HCT116 (cell line): ENCODE measurements around the gene CACNA1G. TPM values are rescaled to one million over a fixed set of nuclear protein-coding genes. Genes with fewer than 3 reads are reported as not detected.

ENCODE experiments used
- ATAC-seq: fragments of 200-7000 bp; cut with Tn5 transposase; 2 replicates; pipeline ENCODE4 v1.9.1; 2020; ENCODE audit warnings: mild to moderate bottlenecking, moderate library complexity
- BruUV-seq: library from RNA; stranded (reverse); fragments of 400-500 nt; replicated peaks from 2 replicates; lab custom pipeline; 2021; lab: Mats Ljungman, UMichigan
- CTCF ChIA-PET: fragments of 300-600 bp; sonication (Branson Sonifier 250); formaldehyde crosslinking; loops from one replicate; lab custom pipeline; 2021; ENCODE audit warnings: antibody characterized with exemption; lab: Charles Lee
- POLR2A ChIA-PET: fragments of 300-600, 350-600 bp; sonication (Branson Sonifier 250); formaldehyde crosslinking; loops from one replicate; lab custom pipeline; 2021; ENCODE audit warnings: antibody characterized with exemption; lab: Charles Lee
- RAD21 ChIA-PET, 2 experiments: fragments of 300-600 bp; sonication (Branson Sonifier 250); formaldehyde crosslinking; loops; one replicate each; lab custom pipeline; 2023; ENCODE audit warnings: low total read pairs in 2 of 2; ENCODE audit not compliant: uncharacterized antibody in 2 of 2, unreplicated experiment in 2 of 2, low non-redundant PET in 1 of 2; lab: Charles Lee
- DNase-seq: peaks from one replicate; pipeline ENCODE4 v3.0.0-alpha.2; 2010; ENCODE audit warnings: low read depth, low spot score
- H2AFZ ChIP-seq: fragments of 200-600 bp; shearing (Covaris generic), sonication (generic); 2 replicates; pipeline ENCODE4 v1.6.1; 2017; ENCODE audit warnings: low read depth, mixed run types, mixed read lengths, antibody characterized with exemption, low read length; ENCODE audit not compliant: poor library complexity, severe bottlenecking
- H3K27ac ChIP-seq: 2 replicates; pipeline ENCODE4 v1.5.1; 2012; ENCODE audit warnings: low read depth, low read length
- H3K27me3 ChIP-seq: fragments of 200-600 bp; sonication (generic); 2 replicates; pipeline ENCODE4 v1.6.1; 2016; ENCODE audit warnings: mixed run types, low read length, mixed read lengths; ENCODE audit not compliant: insufficient read depth
- H3K36me3 ChIP-seq, 2 experiments: fragments of 200-500 bp in 1 of 2; fragments of 200-600 bp in 1 of 2; sonication (Bioruptor generic) in 1 of 2; sonication (generic) in 1 of 2; 2 replicates each; pipeline versions ENCODE4 v1.5.1 to v1.6.1; 2014 to 2016; ENCODE audit warnings: low read length in 2 of 2, inconsistent platforms in 1 of 2, mixed read lengths in 1 of 2, mixed run types in 1 of 2; ENCODE audit not compliant: insufficient read depth in 2 of 2, control insufficient read depth in 1 of 2
- H3K4me1 ChIP-seq, 2 experiments: fragments of 200-600 bp in 1 of 2; sonication (generic) in 1 of 2; 2 replicates each; pipeline versions ENCODE4 v1.5.1 to v1.6.1; 2012 to 2017; ENCODE audit warnings: low read length in 2 of 2, inconsistent platforms in 1 of 2, mild to moderate bottlenecking in 1 of 2, mixed read lengths in 1 of 2, mixed run types in 1 of 2, moderate library complexity in 1 of 2; ENCODE audit not compliant: insufficient read depth in 2 of 2, control insufficient read depth in 1 of 2
- H3K4me2 ChIP-seq: fragments of 200-600 bp; sonication (generic); 2 replicates; pipeline ENCODE4 v1.6.1; 2017; ENCODE audit warnings: mixed run types, low read length, mixed read lengths
- H3K4me3 ChIP-seq, 2 experiments: fragments of 200-600 bp in 1 of 2; sonication (generic) in 1 of 2; replicated peaks in 1 of 2; 2 replicates each; pipeline ENCODE4 v1.5.1; 2011 to 2016; ENCODE audit warnings: low read length in 2 of 2, control low read depth in 1 of 2, low read depth in 1 of 2, mild to moderate bottlenecking in 1 of 2, mixed read lengths in 1 of 2, mixed run types in 1 of 2
- H3K79me2 ChIP-seq: fragments of 200-600 bp; sonication (generic); 2 replicates; pipeline ENCODE4 v1.6.1; 2017; ENCODE audit warnings: mild to moderate bottlenecking, mixed run types, low read length, moderate library complexity, mixed read lengths; ENCODE audit not compliant: insufficient read depth
- H3K9ac ChIP-seq: fragments of 200-600 bp; sonication (generic); 2 replicates; pipeline ENCODE4 v1.6.1; 2016; ENCODE audit warnings: low read length, mixed read lengths
- H3K9me2 ChIP-seq: fragments of 200-600 bp; sonication (generic), shearing (Covaris generic); 2 replicates; pipeline ENCODE4 v1.6.1; 2017; ENCODE audit warnings: mixed run types, mild to moderate bottlenecking, moderate library complexity; ENCODE audit not compliant: insufficient read depth
- H3K9me3 ChIP-seq, 2 experiments: fragments of 200-500 bp in 1 of 2; fragments of 200-600 bp in 1 of 2; sonication (Bioruptor generic) in 1 of 2; sonication (generic) in 1 of 2; 2 replicates each; pipeline ENCODE4 v1.6.1; 2014 to 2017; ENCODE audit warnings: low read length in 2 of 2, mixed read lengths in 2 of 2, inconsistent platforms in 1 of 2, low read depth in 1 of 2, mild to moderate bottlenecking in 1 of 2, mixed run types in 1 of 2, moderate library complexity in 1 of 2; ENCODE audit not compliant: control insufficient read depth in 1 of 2, insufficient read depth in 1 of 2
- H4K20me1 ChIP-seq: fragments of 200-600 bp; sonication (generic), shearing (Covaris generic); 2 replicates; pipeline ENCODE4 v1.6.1; 2017; ENCODE audit warnings: mixed run types, mild to moderate bottlenecking, moderate library complexity; ENCODE audit not compliant: insufficient read depth
- CBX3 ChIP-seq: IDR thresholded peaks from 2 replicates; pipeline ENCODE4 v1.6.1; 2012; ENCODE audit warnings: low read depth
- ELF1 ChIP-seq: IDR thresholded peaks from 2 replicates; pipeline ENCODE4 v1.6.1; 2012; ENCODE audit warnings: low read depth, borderline replicate concordance
- EZH2 ChIP-seq: fragments of 200-600 bp; sonication (generic); IDR thresholded peaks from 2 replicates; pipeline ENCODE4 v1.6.1; 2017; ENCODE audit warnings: antibody characterized with exemption, mixed run types
- EZH2phosphoT487 ChIP-seq: fragments of 200-600 bp; IDR thresholded peaks from 2 replicates; pipeline ENCODE4 v1.6.1; 2018; ENCODE audit warnings: antibody characterized with exemption, borderline replicate concordance
- FOSL1 ChIP-seq: IDR thresholded peaks from 2 replicates; pipeline ENCODE4 v1.6.1; 2012; ENCODE audit warnings: low read depth
- JUND ChIP-seq: IDR thresholded peaks from 2 replicates; pipeline ENCODE4 v1.6.1; 2012
- RAD21 ChIP-seq: IDR thresholded peaks from 2 replicates; pipeline ENCODE4 v1.6.1; 2012; ENCODE audit warnings: low read depth, mild to moderate bottlenecking
- SRF ChIP-seq: IDR thresholded peaks from 2 replicates; pipeline ENCODE4 v1.6.1; 2012; ENCODE audit warnings: low read depth
- TCF7L2 ChIP-seq: IDR thresholded peaks from 2 replicates; pipeline ENCODE4 v1.7.0; 2011; ENCODE audit warnings: borderline replicate concordance, inconsistent platforms; ENCODE audit not compliant: insufficient read depth, insufficient read length; ENCODE audit errors: extremely low read depth
- YY1 ChIP-seq: IDR thresholded peaks from 2 replicates; pipeline ENCODE4 v1.6.1; 2011; ENCODE audit warnings: low read length, low read depth, moderate library complexity, mild to moderate bottlenecking; ENCODE audit not compliant: insufficient replicate concordance; ENCODE audit errors: extremely low read depth
- ZFX ChIP-seq: fragments of 450-650 bp; IDR thresholded peaks from 2 replicates; pipeline ENCODE4 v1.6.1; 2017
- ZNF274 ChIP-seq: fragments of 200-500 bp; sonication (Bioruptor generic); IDR thresholded peaks from 2 replicates; pipeline ENCODE4 v1.6.1; 2014; ENCODE audit warnings: mild to moderate bottlenecking, low read depth, low read length, inconsistent platforms
- intact Hi-C: fragments of 100-400 bp; cut with micrococcal nuclease; formaldehyde crosslinking; loops from 2 replicates; pipeline ENCODE4 v1.10.0; 2022
- total RNA-seq: library from RNA; stranded (reverse); gene quantifications from one replicate; pipeline ENCODE4 v1.2.1, GENCODE V29; 2021; ENCODE audit not compliant: unreplicated experiment
- TF ChIP-seq, protein P1 (sequence below): IDR thresholded peaks from 2 replicates; pipeline ENCODE4 v1.6.1; 2011; ENCODE audit warnings: mild to moderate bottlenecking, low read length, moderate library complexity; ENCODE audit not compliant: insufficient replicate concordance; ENCODE audit errors: extremely low read depth
- TF ChIP-seq, protein P2 (sequence below): IDR thresholded peaks from 2 replicates; pipeline ENCODE4 v1.6.1; 2012
- TF ChIP-seq, protein P3 (sequence below): IDR thresholded peaks from 2 replicates; pipeline ENCODE4 v1.6.1; 2012

The CACNA1G gene
- total RNA-seq, 1 experiment from 2014 or later: 3.4 TPM

DNA sequence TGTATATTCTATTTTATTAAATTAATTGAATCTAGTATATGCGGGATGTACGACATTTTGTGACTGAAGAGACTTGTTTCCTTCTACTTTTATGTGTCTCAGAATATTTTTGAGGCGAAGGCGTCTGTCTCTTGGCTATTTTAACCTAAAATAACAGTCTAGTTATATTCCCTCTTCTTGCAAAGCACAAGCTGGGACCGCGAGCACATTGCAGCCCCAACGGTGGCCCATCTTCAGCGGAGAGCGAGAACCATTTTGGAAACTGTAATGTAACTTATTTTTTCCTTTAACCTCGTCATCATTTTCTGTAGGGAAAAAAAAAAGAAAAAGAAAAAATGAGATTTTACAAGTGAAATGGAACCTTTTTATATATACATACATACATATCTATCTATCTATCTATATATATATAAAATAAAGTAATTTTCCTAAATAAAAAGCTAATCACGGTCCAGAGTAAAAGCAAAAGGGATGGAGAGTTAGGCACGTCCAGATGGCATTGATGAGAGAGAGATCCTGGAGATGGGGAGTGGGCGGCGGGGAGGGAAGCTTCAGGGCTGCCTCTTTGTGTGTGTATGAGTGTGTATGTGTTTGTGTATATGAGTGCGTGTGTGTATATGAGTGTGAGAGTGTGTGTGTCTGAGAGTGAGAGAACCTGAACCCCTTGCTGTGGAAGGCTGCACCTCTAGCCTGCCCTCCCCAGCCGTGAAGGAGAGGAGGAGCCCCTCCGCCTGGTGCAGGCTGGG lies 66.7 kb downstream of the CACNA1G start (continued):
- TF ChIP-seq EZH2phosphoT487 (no peak), ZNF274 (no peak)

DNA sequence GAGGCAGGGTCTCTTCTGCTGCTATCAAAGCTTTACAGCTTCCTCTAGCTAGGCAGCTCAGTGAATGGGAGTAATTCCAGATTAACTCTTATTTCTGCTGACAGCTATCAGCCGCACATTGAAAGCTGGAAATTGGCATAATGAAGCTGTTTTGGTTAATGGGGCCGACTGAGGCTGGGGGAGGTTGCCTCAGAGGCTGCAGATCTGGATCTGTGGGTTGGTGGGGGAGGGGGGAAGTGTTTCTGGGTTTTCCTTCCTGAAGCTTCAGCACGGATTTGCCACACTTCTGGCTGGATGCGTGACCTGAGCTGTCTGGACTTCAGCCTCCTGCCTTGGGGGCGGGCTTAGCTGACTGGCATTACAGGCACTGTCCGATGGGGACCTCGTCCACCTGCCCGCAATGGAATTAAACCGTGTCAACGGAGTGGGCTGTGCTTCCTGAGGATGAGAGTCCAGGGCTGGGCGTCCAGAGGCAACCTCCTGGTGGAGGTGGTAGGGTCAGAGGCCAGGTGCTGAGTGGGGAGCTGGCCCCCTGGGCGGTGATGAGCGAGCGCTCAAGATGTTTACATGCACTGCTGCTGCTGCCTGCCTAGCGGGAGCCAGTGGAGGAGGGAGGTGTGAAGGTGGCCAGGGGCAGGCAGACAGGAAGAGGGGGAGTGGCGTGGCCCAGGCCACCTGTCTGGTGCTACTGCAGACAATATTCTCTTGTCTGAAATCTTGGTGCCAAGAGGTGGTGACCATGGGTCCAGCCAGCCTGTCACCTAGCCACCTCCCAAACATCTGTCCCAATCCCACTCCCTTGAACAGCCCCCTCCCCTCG lies 67.5 kb downstream of the CACNA1G start:
- no peak for TF ChIP-seq EZH2
- TF ChIP-seq CBX3: no peak
- TF ChIP-seq, protein P1, sequence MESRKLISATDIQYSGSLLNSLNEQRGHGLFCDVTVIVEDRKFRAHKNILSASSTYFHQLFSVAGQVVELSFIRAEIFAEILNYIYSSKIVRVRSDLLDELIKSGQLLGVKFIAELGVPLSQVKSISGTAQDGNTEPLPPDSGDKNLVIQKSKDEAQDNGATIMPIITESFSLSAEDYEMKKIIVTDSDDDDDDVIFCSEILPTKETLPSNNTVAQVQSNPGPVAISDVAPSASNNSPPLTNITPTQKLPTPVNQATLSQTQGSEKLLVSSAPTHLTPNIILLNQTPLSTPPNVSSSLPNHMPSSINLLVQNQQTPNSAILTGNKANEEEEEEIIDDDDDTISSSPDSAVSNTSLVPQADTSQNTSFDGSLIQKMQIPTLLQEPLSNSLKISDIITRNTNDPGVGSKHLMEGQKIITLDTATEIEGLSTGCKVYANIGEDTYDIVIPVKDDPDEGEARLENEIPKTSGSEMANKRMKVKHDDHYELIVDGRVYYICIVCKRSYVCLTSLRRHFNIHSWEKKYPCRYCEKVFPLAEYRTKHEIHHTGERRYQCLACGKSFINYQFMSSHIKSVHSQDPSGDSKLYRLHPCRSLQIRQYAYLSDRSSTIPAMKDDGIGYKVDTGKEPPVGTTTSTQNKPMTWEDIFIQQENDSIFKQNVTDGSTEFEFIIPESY: no peak
- no peak for TF ChIP-seq YY1
- TF ChIP-seq TCF7L2: no peak
- TF ChIP-seq ZNF274: no peak
- no peak for TF ChIP-seq JUND
- no peak for TF ChIP-seq ZFX
- TF ChIP-seq RAD21: no peak
- TF ChIP-seq, protein P2, sequence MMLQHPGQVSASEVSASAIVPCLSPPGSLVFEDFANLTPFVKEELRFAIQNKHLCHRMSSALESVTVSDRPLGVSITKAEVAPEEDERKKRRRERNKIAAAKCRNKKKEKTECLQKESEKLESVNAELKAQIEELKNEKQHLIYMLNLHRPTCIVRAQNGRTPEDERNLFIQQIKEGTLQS: no peak
- TF ChIP-seq, protein P3, sequence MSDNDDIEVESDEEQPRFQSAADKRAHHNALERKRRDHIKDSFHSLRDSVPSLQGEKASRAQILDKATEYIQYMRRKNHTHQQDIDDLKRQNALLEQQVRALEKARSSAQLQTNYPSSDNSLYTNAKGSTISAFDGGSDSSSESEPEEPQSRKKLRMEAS: no peak
- TF ChIP-seq ELF1: no peak
- no peak for TF ChIP-seq FOSL1
- no peak for TF ChIP-seq EZH2phosphoT487
- TF ChIP-seq SRF: no peak
- TF ChIP-seq, all 23 proteins: peak for 0
- ATAC-seq (no peak), DNase-seq (no peak)
- no peaks in the 10 kb centered on the region for H3K9me3 ChIP-seq
- H3K9me2 ChIP-seq: no peaks in the 10 kb centered on the region
- no TSS peak for BruUV-seq
- POLR2A ChIA-PET: interaction anchor here (1.4 to 4.4 kb wide), 2 partner anchors 11 to 66 kb away, joined by 3 to 25 read pairs; no protein-coding TSS in a partner anchor
- CTCF ChIA-PET: interaction anchor here (0.5 to 5.2 kb wide), 14 partner anchors 10 to 146 kb away, joined by 3 to 107 read pairs (median 5); partner anchors contain the start of gene CACNA1G
- H3K4me3 ChIP-seq: no peak overlapping the region
- intact Hi-C loops: no loop called here
- H3K79me2 ChIP-seq: no peaks in the 10 kb centered on the region
- no peak overlapping the region for H2AFZ ChIP-seq
- H3K36me3 ChIP-seq: no peaks in the 10 kb centered on the region
- no peaks in the 10 kb centered on the region for H4K20me1 ChIP-seq
- H3K4me2 ChIP-seq: no peak overlapping the region
- RAD21 ChIA-PET: interaction anchor here (0.5 to 0.8 kb wide), 3 partner anchors 66 to 145 kb away, joined by 3 to 4 read pairs (median 3); no protein-coding TSS in a partner anchor
- H3K27me3 ChIP-seq: no peaks in the 10 kb centered on the region
- H3K27ac ChIP-seq: no peak overlapping the region
- H3K9ac ChIP-seq: no peak overlapping the region
- H3K4me1 ChIP-seq: peaks cover 14 to 51% of the 10 kb centered on the region in 2 experiments; a peak in 3 of 4 replicates
